Fibroblast of peridontal ligament (primary cell): ENCODE data around the gene CRTC2.
"Not testable (repeated sequence)": the region's sequence is repeated elsewhere in the genome, so short reads cannot be mapped to it uniquely, and the experiment has no call there.

Source experiments
- DNase-seq: peaks from one replicate; pipeline ENCODE4 v3.0.0-alpha.2; 2010; ENCODE audit errors: extremely low read depth

CRTC2 gene

GRCh38 chr1:153928791-153929341, 29.5 kb downstream of the CRTC2 start:
- peak; percentile 42 for DNase-seq

GRCh38 chr1:153928245-153928644, 30.2 kb downstream of the CRTC2 start:
- no peak for DNase-seq

- no peak for DNase-seq
Observed at GRCh38 chr1:153926405-153926804, 32.0 kb downstream of the CRTC2 start.

GRCh38 chr1:153922972-153923925, 35.2 kb downstream of the CRTC2 start, which contains the start of gene GATAD2B:
Gene GATAD2B, minus strand, starts transcription at chr1:153922972. Its CDS starts 94,625 bp downstream, at chr1:153828347.
- peak; percentile 100 for DNase-seq

GRCh38 chr1:153922076-153922971, 36.1 kb downstream of the CRTC2 start:
- no peak for DNase-seq

GRCh38 chr1:153921803-153922075, 36.7 kb downstream of the CRTC2 start:
- DNase-seq, result no peak

- no peak for DNase-seq
Observed at GRCh38 chr1:153921080-153921802, 37.2 kb downstream of the CRTC2 start.

GRCh38 chr1:153919876-153920852, 38.2 kb downstream of the CRTC2 start:
- peak; percentile 41 for DNase-seq

- DNase-seq, result no peak
Observed at GRCh38 chr1:153916297-153916696, 42.1 kb downstream of the CRTC2 start.

GRCh38 chr1:153912349-153912748, 46.1 kb downstream of the CRTC2 start:
- no peak for DNase-seq

- DNase-seq, result not testable (repeated sequence)
Observed at GRCh38 chr1:153910560-153910959, 47.9 kb downstream of the CRTC2 start.

GRCh38 chr1:153908071-153908470, 50.3 kb downstream of the CRTC2 start:
- no peak for DNase-seq

- no peak for DNase-seq
Observed at GRCh38 chr1:153907134-153907533, 51.3 kb downstream of the CRTC2 start.

- no peak for DNase-seq
Observed at GRCh38 chr1:153906396-153906795, 52.0 kb downstream of the CRTC2 start.

GRCh38 chr1:153905908-153906307, 52.5 kb downstream of the CRTC2 start:
- not testable (repeated sequence) for DNase-seq

GRCh38 chr1:153903841-153904455, 54.5 kb downstream of the CRTC2 start:
- no peak for DNase-seq

- DNase-seq, result no peak
Observed at GRCh38 chr1:153899509-153899908, 58.9 kb downstream of the CRTC2 start.
